ENCODE results near the gene SIL1.

Gene SIL1

DNA sequence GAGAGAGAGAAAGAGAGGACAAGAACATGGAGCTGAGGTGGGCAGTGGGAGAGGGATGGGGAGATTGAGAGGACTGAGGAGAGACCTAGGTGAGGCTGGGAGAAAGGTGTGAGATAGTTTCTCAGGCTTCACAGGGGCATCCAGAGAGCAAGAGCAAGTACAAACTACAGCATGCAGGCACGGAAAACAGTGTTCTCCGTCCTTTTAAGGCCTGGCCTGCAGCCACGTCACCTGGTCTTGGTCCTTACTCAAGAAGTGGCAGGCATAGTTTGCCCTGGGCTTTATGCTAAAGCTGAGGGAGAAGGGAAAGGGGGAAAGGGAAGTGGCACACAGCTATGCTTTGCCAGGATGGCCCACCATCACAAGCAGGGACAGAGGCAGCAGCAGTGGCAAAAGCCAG is 65.7 kb downstream of the SIL1 start:
- Histone ChIP-seq H3K9ac (ENCODE audit: low read length in 5 of 5) (no peak overlapping the region), H3K4me1 (ENCODE audit: control insufficient read depth in 5 of 5, insufficient read depth in 5 of 5, low read length in 5 of 5) (peaks cover 6 to 27% (median 25%) of the 10 kb centered on the region in 5 donors), H3K36me3 (ENCODE audit: control insufficient read depth in 5 of 5, insufficient read depth in 5 of 5, low read length in 5 of 5) (peaks cover 0 to 4% (median 0%) of the 10 kb centered on the region in 5 donors), H3K27me3 (ENCODE audit: control insufficient read depth in 5 of 5, insufficient read depth in 4 of 5, low read length in 5 of 5) (no peaks in the 10 kb centered on the region), H3K9me3 (ENCODE audit: control insufficient read depth in 5 of 5, low read length in 5 of 5) (no peaks in the 10 kb centered on the region), H3K27ac (ENCODE audit: low read depth, low read length) (no peak overlapping the region), H3K4me3 (ENCODE audit: low read depth in 1 of 5, low read length in 5 of 5) (no peak overlapping the region)

DNA sequence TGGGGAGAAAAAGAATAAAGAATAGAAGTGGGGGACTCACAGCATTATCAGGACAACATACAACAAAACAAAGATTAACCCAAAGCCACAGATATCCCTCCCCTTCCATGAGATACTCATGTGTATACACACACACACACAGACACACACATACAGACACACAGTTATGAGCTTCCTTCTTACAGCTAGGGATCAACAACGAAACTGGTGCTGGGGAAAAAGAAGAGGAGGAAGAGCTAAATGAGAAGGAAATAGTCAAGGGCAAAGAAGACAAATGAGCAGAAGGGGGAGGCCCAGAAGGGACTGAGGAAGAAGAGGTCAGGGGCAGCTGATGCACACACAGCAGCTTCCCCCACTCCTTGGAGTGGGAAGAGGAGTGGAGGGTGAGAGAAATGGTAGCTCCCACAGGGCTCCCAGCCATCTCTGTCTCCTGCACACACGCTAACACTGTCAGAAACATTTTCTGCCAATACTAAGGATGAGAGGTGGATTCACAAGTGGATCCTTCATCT is 66.2 kb downstream of the SIL1 start:
- no peaks in the 10 kb centered on the region for H3K9me3 ChIP-seq (ENCODE audit: control insufficient read depth in 5 of 5, low read length in 5 of 5)
- peaks cover 0 to 6% (median 2%) of the 10 kb centered on the region in 5 donors for H3K36me3 ChIP-seq (ENCODE audit: control insufficient read depth in 5 of 5, insufficient read depth in 5 of 5, low read length in 5 of 5)
- no peaks in the 10 kb centered on the region for H3K27me3 ChIP-seq (ENCODE audit: control insufficient read depth in 5 of 5, insufficient read depth in 4 of 5, low read length in 5 of 5)
- peak overlapping the region in 2 of 5 donors; percentile 32 to 42 for H3K4me3 ChIP-seq (ENCODE audit: low read depth in 1 of 5, low read length in 5 of 5)
- peaks cover 6 to 27% (median 24%) of the 10 kb centered on the region in 5 donors for H3K4me1 ChIP-seq (ENCODE audit: control insufficient read depth in 5 of 5, insufficient read depth in 5 of 5, low read length in 5 of 5)
- no peak overlapping the region for H3K27ac ChIP-seq (ENCODE audit: low read depth, low read length)
- H3K9ac ChIP-seq (ENCODE audit: low read length in 5 of 5), result peak overlapping the region in 1 of 5 donors; percentile 27

DNA sequence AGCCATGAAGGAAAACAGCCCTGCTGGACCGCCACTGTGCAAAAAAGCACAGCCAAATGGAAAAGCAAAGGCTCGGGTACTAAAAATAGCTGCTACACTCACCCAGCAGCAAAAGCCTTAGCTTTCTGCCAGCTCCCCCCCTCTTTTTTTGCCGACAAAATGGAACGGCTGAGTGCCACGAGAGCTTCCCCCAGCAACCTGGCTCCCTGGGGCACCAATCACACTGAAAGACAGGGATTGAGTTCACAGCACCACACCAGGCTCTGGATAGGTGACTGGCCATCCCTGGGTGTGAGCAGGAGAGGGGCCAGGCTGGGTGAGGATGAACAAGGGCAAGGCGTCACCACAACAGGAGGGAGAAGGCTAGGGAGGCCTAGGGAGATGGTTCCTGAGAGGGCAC is 66.7 kb downstream of the SIL1 start:
- peak overlapping the region; percentile 2 to 42 (median 32) for H3K4me3 ChIP-seq (ENCODE audit: low read depth in 1 of 5, low read length in 5 of 5)
- no peak overlapping the region for H3K27ac ChIP-seq (ENCODE audit: low read depth, low read length)
- H3K36me3 ChIP-seq (ENCODE audit: control insufficient read depth in 5 of 5, insufficient read depth in 5 of 5, low read length in 5 of 5), result peaks cover 0 to 11% (median 7%) of the 10 kb centered on the region in 5 donors
- H3K9ac ChIP-seq (ENCODE audit: low read length in 5 of 5), result peak overlapping the region in 2 of 5 donors; percentile 27 to 35
- H3K27me3 ChIP-seq (ENCODE audit: control insufficient read depth in 5 of 5, insufficient read depth in 4 of 5, low read length in 5 of 5), result no peaks in the 10 kb centered on the region
- no peaks in the 10 kb centered on the region for H3K9me3 ChIP-seq (ENCODE audit: control insufficient read depth in 5 of 5, low read length in 5 of 5)
- H3K4me1 ChIP-seq (ENCODE audit: control insufficient read depth in 5 of 5, insufficient read depth in 5 of 5, low read length in 5 of 5), result peaks cover 6 to 27% (median 24%) of the 10 kb centered on the region in 5 donors

DNA sequence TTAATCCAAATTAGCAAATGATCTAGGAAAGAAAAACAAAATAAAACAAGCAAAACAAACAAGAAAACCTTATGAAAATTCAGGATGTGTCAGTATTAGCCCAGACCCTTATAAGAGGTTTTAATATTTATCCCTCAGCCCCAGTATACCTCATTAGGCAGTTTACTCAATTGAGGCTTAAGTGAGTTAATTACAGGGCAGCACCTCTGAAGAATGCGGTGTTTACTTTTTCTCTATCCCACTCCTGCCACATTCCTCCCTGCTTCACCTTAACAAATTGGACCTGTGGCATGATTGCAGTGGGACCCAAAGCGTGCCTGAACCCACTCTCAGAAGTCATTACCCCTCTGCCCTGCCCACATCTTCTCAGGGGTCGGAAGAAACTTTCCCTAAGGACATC is 67.1 kb downstream of the SIL1 start:
- no peak overlapping the region for H3K27ac ChIP-seq (ENCODE audit: low read depth, low read length)
- peaks cover 6 to 27% (median 24%) of the 10 kb centered on the region in 5 donors for H3K4me1 ChIP-seq (ENCODE audit: control insufficient read depth in 5 of 5, insufficient read depth in 5 of 5, low read length in 5 of 5)
- H3K9ac ChIP-seq (ENCODE audit: low read length in 5 of 5), result peak overlapping the region in 2 of 5 donors; percentile 27 to 35

DNA sequence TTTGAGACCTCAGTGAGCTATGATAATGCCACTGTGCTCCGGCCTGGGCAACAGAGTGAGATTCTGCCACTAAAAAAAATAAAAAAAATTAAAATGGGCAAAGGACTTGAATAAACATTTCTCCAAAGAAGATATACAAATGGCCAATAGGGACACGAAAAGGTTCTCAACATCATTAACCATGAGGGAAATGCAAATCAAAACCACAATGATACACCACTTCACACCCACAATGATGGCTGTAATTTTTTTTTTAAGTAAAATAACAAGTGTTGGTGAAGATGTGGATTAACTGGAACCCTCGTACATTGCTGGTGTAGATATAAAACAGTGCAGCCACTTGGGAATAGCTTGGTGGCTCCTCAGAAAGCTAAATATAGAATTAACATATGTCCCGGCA is 68.0 kb downstream of the SIL1 start:
- Histone ChIP-seq H3K4me1 (ENCODE audit: control insufficient read depth in 5 of 5, insufficient read depth in 5 of 5, low read length in 5 of 5) (peaks cover 6 to 27% (median 24%) of the 10 kb centered on the region in 5 donors), H3K4me3 (ENCODE audit: low read depth in 1 of 5, low read length in 5 of 5) (no peak overlapping the region), H3K9me3 (ENCODE audit: control insufficient read depth in 5 of 5, low read length in 5 of 5) (no peaks in the 10 kb centered on the region)

More for the DNA sequence above, 67.1 kb downstream of the SIL1 start:
- Histone ChIP-seq H3K27me3 (ENCODE audit: control insufficient read depth in 5 of 5, insufficient read depth in 4 of 5, low read length in 5 of 5) (no peaks in the 10 kb centered on the region), H3K36me3 (ENCODE audit: control insufficient read depth in 5 of 5, insufficient read depth in 5 of 5, low read length in 5 of 5) (peaks cover 0 to 14% (median 10%) of the 10 kb centered on the region in 5 donors), H3K9me3 (ENCODE audit: control insufficient read depth in 5 of 5, low read length in 5 of 5) (no peaks in the 10 kb centered on the region), H3K4me3 (ENCODE audit: low read depth in 1 of 5, low read length in 5 of 5) (peak overlapping the region in 4 of 5 donors; percentile 16 to 42 (median 32))

DNA sequence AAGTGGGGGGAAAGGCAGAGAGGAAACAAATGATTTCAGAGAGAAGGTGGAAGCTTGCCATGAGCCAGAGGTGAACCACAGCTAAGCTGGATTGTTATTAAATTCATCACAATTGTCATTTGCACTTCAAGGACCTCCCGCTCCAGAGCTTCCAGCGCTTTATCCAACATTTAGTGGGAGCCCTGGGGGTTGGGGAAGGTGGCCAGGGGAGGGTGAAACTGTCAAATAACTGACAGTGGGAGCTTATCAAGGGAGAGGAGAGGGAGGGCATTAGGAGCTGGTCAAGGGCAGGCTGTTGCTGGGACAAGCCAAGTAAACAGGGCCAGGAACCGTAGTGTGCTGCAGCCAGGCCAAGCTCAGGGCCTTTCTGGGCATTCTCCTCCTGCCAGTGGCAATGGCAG is 71.5 kb downstream of the SIL1 start:
- Histone ChIP-seq H3K27me3 (ENCODE audit: control insufficient read depth in 5 of 5, insufficient read depth in 4 of 5, low read length in 5 of 5) (no peaks in the 10 kb centered on the region), H3K36me3 (ENCODE audit: control insufficient read depth in 5 of 5, insufficient read depth in 5 of 5, low read length in 5 of 5) (peaks cover 5 to 41% (median 20%) of the 10 kb centered on the region in 5 donors), H3K9ac (ENCODE audit: low read length in 5 of 5) (no peak overlapping the region), H3K27ac (ENCODE audit: low read depth, low read length) (no peak overlapping the region), H3K4me1 (ENCODE audit: control insufficient read depth in 5 of 5, insufficient read depth in 5 of 5, low read length in 5 of 5) (peaks cover 4 to 12% (median 9%) of the 10 kb centered on the region in 5 donors), H3K9me3 (ENCODE audit: control insufficient read depth in 5 of 5, low read length in 5 of 5) (no peaks in the 10 kb centered on the region), H3K4me3 (ENCODE audit: low read depth in 1 of 5, low read length in 5 of 5) (no peak overlapping the region)

More for the DNA sequence above, 68.0 kb downstream of the SIL1 start:
- no peaks in the 10 kb centered on the region for H3K27me3 ChIP-seq (ENCODE audit: control insufficient read depth in 5 of 5, insufficient read depth in 4 of 5, low read length in 5 of 5)
- peaks cover 0 to 23% (median 12%) of the 10 kb centered on the region in 5 donors for H3K36me3 ChIP-seq (ENCODE audit: control insufficient read depth in 5 of 5, insufficient read depth in 5 of 5, low read length in 5 of 5)
- H3K27ac ChIP-seq (ENCODE audit: low read depth, low read length), result no peak overlapping the region
- no peak overlapping the region for H3K9ac ChIP-seq (ENCODE audit: low read length in 5 of 5)

DNA sequence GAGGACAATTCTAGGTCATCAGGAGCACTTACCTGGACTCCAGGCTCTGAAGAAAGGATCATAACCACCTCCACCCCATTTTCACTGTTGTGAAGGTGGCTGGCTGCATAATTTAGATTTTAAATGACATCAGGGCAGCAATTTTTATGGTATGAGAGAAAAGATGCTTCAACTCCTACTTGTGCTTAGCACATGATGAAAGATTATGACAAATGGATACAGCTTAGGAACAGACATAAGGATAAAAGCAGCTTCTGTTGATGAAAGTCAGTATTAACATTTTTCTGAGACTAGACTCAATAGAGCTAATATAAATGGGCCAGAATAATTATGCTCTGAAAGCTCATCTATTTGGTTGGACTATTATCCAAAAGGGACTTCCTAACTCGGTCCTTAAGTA is 72.2 kb downstream of the SIL1 start:
- no peak overlapping the region for H3K4me3 ChIP-seq (ENCODE audit: low read depth in 1 of 5, low read length in 5 of 5)

DNA sequence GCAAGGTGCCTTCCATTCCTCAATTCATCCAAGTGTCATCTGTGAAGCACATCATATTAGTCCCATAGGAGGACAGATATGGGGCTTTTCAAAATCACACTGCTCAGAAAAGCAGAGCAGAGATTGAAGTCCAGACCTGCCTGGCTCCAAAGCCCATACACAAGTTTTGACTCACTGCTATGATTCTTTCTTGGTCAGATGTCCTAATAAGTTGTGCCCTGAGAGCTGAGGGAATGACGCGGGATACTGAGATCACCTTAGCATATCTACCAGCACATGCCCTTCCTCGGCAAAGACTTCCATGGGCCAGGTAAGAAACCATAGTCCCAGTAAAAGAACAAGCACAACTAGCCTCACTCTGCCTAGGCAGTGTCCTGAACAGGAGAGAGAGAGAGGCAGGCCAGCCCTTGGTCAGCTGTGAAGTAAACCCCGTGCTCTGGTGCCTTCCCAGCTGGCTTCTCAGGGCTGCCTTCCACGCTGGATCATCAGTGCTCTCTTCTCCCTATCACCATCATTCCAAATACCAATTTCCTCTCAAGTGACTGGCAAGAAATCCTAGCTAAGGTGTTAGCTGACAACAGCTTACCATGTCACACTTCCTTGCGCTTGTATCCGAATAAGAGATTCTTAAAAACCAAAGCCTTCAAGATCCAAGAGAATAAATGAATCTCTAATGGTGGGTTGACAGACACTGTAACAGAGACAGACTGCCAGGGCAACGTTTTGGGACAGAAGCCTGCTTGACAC is 73.2 kb downstream of the SIL1 start:
- Histone ChIP-seq H3K36me3 (ENCODE audit: control insufficient read depth in 5 of 5, insufficient read depth in 5 of 5, low read length in 5 of 5) (peaks cover 5 to 53% (median 33%) of the 10 kb centered on the region in 5 donors), H3K9ac (ENCODE audit: low read length in 5 of 5) (no peak overlapping the region), H3K4me3 (ENCODE audit: low read depth in 1 of 5, low read length in 5 of 5) (no peak overlapping the region), H3K4me1 (ENCODE audit: control insufficient read depth in 5 of 5, insufficient read depth in 5 of 5, low read length in 5 of 5) (no peaks in the 10 kb centered on the region), H3K27me3 (ENCODE audit: control insufficient read depth in 5 of 5, insufficient read depth in 4 of 5, low read length in 5 of 5) (no peaks in the 10 kb centered on the region), H3K27ac (ENCODE audit: low read depth, low read length) (no peak overlapping the region), H3K9me3 (ENCODE audit: control insufficient read depth in 5 of 5, low read length in 5 of 5) (no peaks in the 10 kb centered on the region)

More for the DNA sequence above, 72.2 kb downstream of the SIL1 start:
- H3K9me3 ChIP-seq (ENCODE audit: control insufficient read depth in 5 of 5, low read length in 5 of 5), result no peaks in the 10 kb centered on the region
- H3K9ac ChIP-seq (ENCODE audit: low read length in 5 of 5), result no peak overlapping the region
- H3K36me3 ChIP-seq (ENCODE audit: control insufficient read depth in 5 of 5, insufficient read depth in 5 of 5, low read length in 5 of 5), result peaks cover 5 to 43% (median 22%) of the 10 kb centered on the region in 5 donors
- H3K4me1 ChIP-seq (ENCODE audit: control insufficient read depth in 5 of 5, insufficient read depth in 5 of 5, low read length in 5 of 5), result peaks cover 0 to 5% (median 2%) of the 10 kb centered on the region in 5 donors
- no peaks in the 10 kb centered on the region for H3K27me3 ChIP-seq (ENCODE audit: control insufficient read depth in 5 of 5, insufficient read depth in 4 of 5, low read length in 5 of 5)
- H3K27ac ChIP-seq (ENCODE audit: low read depth, low read length), result no peak overlapping the region

DNA sequence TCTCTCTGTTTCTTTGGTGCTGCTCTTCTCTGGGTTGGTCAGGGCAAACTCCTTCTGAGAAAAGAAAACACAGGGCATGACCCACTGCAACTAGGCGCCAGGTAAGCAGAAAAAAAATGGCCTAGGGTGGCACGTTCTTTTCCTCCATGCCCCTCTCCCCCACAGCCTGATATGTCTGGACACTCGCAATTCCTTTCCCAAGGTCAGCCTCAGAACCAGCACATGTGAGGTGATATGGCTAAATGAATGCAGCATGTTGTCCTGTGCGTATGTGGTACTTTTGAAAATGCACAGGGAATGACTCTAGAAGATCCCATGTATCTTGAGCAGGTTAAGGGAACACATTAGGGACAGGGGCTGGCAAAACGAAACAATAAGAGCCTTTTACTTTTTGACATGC is 77.0 kb downstream of the SIL1 start:
- peaks cover 0 to 10% (median 7%) of the 10 kb centered on the region in 5 donors for H3K4me1 ChIP-seq (ENCODE audit: control insufficient read depth in 5 of 5, insufficient read depth in 5 of 5, low read length in 5 of 5)
- H3K9me3 ChIP-seq (ENCODE audit: control insufficient read depth in 5 of 5, low read length in 5 of 5), result no peaks in the 10 kb centered on the region
- no peak overlapping the region for H3K27ac ChIP-seq (ENCODE audit: low read depth, low read length)
- no peaks in the 10 kb centered on the region for H3K27me3 ChIP-seq (ENCODE audit: control insufficient read depth in 5 of 5, insufficient read depth in 4 of 5, low read length in 5 of 5)
- H3K4me3 ChIP-seq (ENCODE audit: low read depth in 1 of 5, low read length in 5 of 5), result no peak overlapping the region
- peaks cover 5 to 65% (median 41%) of the 10 kb centered on the region in 5 donors for H3K36me3 ChIP-seq (ENCODE audit: control insufficient read depth in 5 of 5, insufficient read depth in 5 of 5, low read length in 5 of 5)
- no peak overlapping the region for H3K9ac ChIP-seq (ENCODE audit: low read length in 5 of 5)

DNA sequence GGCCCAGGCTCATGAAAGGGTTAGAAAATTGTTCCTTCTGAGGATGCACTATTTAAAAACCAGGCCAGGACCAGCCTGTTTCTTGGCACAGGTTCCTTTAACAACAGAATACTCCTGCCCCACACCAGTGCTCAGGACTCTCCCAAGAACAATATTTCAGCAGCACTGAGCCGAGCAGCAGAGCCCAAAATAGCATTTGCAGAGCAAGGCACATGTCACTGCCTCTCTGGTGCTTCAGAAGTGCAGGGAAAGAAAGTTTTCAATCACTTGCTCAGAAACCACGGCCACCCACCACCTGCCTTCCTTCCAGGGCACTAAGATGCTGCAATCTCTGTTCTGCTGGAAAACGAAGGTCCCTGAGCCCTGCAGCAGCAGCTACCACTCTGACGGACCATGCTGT is 77.6 kb downstream of the SIL1 start:
- H3K4me3 ChIP-seq (ENCODE audit: low read depth in 1 of 5, low read length in 5 of 5), result no peak overlapping the region
- H3K9ac ChIP-seq (ENCODE audit: low read length in 5 of 5), result no peak overlapping the region
- H3K9me3 ChIP-seq (ENCODE audit: control insufficient read depth in 5 of 5, low read length in 5 of 5), result no peaks in the 10 kb centered on the region
- peaks cover 0 to 10% (median 7%) of the 10 kb centered on the region in 5 donors for H3K4me1 ChIP-seq (ENCODE audit: control insufficient read depth in 5 of 5, insufficient read depth in 5 of 5, low read length in 5 of 5)
- H3K27me3 ChIP-seq (ENCODE audit: control insufficient read depth in 5 of 5, insufficient read depth in 4 of 5, low read length in 5 of 5), result no peaks in the 10 kb centered on the region
- H3K27ac ChIP-seq (ENCODE audit: low read depth, low read length), result no peak overlapping the region
- H3K36me3 ChIP-seq (ENCODE audit: control insufficient read depth in 5 of 5, insufficient read depth in 5 of 5, low read length in 5 of 5), result peaks cover 5 to 59% (median 36%) of the 10 kb centered on the region in 5 donors

All from subcutaneous abdominal adipose tissue (tissue), 5 donors.